Islet precursor cell (in vitro differentiated cells): ENCODE data around the gene MACROH2A2.
"Not testable (repeated sequence)": the region's sequence is repeated elsewhere in the genome, so short reads cannot be mapped to it uniquely, and the experiment has no call there.

Experiments used
- DNase-seq: peaks from one replicate; pipeline ENCODE4 v3.0.0-alpha.2; 2018

MACROH2A2 gene

GRCh38 chr10:70052462-70053217 lies at the start of gene MACROH2A2:
TSS of gene MACROH2A2 (plus strand) at chr10:70052846. CDS start at chr10:70075659, 22,813 bp downstream.
- peak; percentile 94 for DNase-seq

- no peak for DNase-seq
Observed at GRCh38 chr10:70007116-70007820, 45.4 kb upstream of the MACROH2A2 start.

- no peak for DNase-seq
Observed at GRCh38 chr10:70031215-70031614, 21.4 kb upstream of the MACROH2A2 start.

- DNase-seq = no peak
Observed at GRCh38 chr10:70032667-70033289, 19.9 kb upstream of the MACROH2A2 start.

GRCh38 chr10:70034232-70034631 lies 18.4 kb upstream of the MACROH2A2 start:
- no peak for DNase-seq

GRCh38 chr10:70035531-70035930 lies 17.1 kb upstream of the MACROH2A2 start:
- no peak for DNase-seq

DNA sequence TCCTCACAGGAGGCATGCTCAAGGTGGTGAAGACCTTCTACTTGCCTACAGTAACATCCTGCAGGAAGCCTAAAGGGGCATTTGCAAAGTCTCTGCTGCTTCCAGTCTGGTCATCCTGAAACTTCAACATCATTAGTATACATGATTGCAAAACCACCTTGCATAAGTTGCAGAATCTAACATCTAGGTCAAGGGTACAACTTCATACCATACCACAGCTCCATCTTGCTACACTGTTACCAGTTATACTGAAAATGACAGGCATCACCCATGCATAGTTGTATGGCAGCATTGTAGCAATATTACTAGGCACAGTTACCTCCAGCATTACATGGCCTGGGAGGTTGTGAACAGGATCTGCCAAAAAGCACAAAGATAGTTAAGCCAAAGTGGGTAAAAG lies 13.7 kb upstream of the MACROH2A2 start:
- DNase-seq = no peak

GRCh38 chr10:70041016-70041415 lies 11.6 kb upstream of the MACROH2A2 start:
- no peak for DNase-seq

DNA sequence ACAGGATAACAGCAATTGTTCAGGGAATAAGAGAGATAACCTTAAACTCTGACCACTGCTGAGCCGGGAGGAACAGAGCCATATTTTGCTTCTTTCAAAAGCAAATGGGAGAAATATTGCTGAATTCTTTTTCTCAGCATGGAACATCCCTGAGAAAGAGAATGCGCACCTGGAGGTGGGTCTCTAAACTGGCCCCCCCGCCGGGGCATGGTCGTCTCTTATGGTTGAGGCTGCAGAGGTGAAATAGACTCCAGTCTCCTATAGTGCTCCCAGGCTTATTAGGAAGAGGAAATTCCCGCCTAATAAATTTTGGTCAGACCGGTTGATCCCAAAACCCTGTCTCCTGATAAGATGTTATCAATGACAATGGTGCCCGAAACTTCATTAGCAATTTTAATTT lies 10.9 kb upstream of the MACROH2A2 start:
- DNase-seq = not testable (repeated sequence)

DNA sequence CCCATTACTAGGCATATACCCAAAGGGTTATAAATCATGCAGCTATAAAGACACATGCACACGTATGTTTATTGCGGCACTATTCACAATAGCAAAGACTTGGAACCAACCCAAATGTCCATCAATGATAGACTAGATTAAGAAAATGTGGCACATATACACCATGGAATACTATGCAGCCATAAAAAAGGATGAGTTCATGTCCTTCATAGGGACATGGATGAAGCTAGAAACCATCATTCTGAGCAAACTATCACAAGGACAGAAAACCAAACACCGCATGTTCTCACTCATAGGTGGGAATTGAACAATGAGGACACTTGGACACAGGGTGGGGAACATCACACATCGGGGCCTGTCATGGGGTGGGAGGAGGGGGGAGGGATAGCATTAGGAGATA lies 5.6 kb upstream of the MACROH2A2 start:
- DNase-seq = not testable (repeated sequence)

- DNase-seq = no peak
Observed at GRCh38 chr10:70048030-70048723, 4.5 kb upstream of the MACROH2A2 start.

DNA sequence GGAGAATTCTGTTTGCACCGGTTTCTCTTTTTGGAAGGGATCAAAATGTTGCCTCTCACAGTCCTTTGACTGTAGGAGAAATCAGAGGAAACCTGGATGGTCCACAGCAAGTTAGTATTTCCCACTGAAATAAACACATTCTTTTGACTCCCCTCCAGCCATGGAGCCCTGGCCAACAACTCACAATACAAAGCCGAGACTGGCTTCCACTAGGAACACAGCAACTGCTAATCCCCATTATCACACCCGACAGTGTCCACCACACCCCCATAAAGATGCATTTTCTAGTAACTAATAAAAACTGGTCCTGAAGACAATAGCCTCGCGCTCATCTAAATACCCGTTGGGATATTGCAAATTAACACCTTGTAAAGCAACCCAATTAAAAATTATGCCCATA lies 798 bp upstream of the MACROH2A2 start:
- DNase-seq = no peak

- peak; percentile 68 for DNase-seq
Observed at GRCh38 chr10:70053218-70053840, 683 bp downstream of the MACROH2A2 start.

DNA sequence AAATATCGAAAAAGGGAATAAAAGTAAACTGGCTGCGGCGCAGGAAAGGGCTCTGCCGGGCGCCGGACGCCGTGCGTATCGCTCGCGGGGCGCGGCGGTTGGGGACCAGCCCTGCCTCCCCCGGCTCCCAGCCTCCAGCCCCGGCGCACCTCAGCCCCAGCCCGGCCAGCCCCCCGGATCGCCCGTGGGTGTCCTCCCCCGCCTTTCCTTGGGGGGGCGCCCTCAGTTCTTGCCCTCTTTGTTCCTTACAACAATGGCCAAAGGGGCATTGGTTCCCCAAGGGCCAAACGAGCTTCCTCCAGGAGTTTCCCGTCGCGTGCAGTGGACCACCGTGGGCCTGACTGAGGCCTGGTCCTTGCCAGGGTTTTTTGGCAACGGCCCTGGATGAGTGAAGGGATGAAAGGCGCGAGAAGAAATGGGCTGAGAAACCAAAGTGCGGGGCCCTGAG lies 1.2 kb downstream of the MACROH2A2 start:
- peak; percentile 62 for DNase-seq

DNA sequence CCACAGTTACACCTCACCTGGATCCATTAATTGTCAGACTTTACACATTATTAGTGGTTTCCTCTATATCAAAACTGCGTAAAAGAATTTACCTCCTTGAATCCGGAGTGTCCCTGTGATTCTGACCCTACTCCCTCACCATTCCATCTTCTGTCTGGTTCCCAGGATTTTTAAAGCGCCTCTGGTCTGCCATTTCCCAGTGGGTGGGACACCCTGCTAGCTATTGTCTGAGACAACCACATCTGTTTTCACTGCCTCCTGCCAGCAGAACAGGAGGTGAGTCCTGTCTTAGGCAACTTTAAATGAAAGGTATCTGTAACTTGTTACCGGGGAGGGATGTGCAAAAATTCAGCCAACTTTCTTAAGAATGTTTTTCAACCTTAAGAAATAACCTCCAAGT lies 2.3 kb downstream of the MACROH2A2 start:
- no peak for DNase-seq

DNA sequence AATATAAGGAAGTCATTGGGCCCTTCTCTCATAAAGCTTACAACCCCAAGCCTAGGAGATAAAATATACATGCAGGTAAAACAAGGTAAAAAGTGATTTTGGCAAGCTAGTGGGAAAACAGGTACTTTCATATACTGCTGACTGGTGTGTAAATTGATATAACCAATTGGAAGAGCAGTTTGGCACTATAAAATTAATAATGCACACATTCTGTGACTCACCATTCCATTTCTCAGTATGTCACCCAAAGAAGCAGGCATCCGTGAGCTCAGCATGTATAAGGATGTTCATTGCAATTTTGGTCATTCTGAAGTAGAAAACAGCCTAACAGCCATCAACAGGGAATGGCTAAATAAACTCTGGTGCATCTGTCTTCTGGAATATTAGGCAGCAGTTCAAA lies 2.9 kb downstream of the MACROH2A2 start:
- DNase-seq = no peak

- DNase-seq = no peak
Observed at GRCh38 chr10:70057306-70057705, 4.7 kb downstream of the MACROH2A2 start.

DNA sequence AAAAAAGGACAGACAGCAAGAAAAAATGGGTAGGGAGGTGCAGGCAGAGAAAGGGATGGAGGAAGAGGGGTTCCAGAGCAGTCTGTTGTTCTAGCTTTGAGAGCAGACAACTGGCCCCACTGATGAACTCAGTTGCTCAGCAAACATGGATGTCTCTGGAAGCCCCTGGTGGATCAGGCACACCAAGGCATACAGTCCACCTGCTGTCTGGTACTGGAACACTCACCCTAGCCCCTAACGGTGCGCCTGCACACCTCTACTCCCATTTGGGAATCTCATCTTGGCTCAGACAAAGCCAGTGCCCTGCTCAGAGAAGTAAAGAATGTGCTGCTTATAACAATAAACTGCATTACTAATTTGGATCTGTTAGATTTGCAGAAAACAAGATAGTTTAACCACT lies 7.7 kb downstream of the MACROH2A2 start:
- DNase-seq = no peak

- no peak for DNase-seq
Observed at GRCh38 chr10:70063418-70064098, 10.9 kb downstream of the MACROH2A2 start.

DNA sequence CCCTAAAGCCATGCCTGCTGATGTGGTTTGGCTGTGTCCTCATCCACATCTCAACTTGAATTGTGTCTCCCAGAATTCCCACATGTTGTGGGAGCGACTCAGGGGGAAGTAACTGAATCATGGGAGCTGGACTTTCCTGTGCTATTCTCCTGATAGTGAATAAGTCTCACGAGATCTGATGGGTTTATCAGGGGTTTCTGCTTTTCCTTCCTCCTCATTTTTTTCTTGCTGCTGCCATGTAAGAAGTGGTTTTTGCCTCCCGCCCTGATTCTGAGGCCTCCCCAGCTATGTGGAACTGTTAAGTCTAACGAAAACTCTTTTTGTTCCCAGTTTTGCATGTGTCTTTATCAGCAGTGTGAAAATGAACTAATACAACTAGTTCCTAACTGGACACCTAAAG lies 11.8 kb downstream of the MACROH2A2 start:
- DNase-seq = no peak

DNA sequence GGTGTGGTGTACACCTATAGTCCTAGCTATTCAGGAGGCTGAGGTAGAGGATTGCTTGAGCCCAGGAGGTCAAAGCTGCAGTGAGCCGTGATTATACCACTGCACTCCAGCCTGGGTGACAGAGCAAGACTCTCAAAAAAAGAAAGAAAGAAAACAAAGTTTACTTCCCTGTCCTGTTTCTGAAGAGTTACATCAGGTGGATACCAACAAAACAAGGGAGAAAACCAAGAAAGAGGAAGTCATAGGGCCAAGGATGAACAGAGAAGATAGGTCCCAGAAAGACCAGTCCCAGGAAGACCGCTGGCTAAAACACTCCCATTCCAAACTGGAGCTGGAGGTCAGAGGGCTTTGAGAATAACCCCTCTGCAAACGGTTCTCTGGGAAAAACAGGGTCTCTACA lies 13.5 kb downstream of the MACROH2A2 start:
- no peak for DNase-seq

GRCh38 chr10:70067586-70067985 lies 14.9 kb downstream of the MACROH2A2 start:
- DNase-seq = no peak
